ENCODE data around the gene HSPA9. TPM values are rescaled to one million over a fixed set of nuclear protein-coding genes. Genes with fewer than 3 reads are reported as not detected.

The HSPA9 gene
- total RNA-seq, 1 experiment from 2014 or later = 424 TPM

GRCh38 chr5:138569782-138570181, 5.4 kb downstream of the HSPA9 start:
- H3K36me3 ChIP-seq (ENCODE audit: control insufficient read depth, insufficient read depth, low read length) = peaks cover 60% of the 10 kb centered on the region
- H3K27me3 ChIP-seq (ENCODE audit: control insufficient read depth, insufficient read depth, low read length) = no peaks in the 10 kb centered on the region
- no peaks in the 10 kb centered on the region for H3K9me3 ChIP-seq (ENCODE audit: control insufficient read depth, insufficient read depth, low read depth, low read length)
- CTCF ChIA-PET = no interaction called here
- in situ Hi-C loops (cut with HindIII; ENCODE audit: low pct_unique_long_range_greater_than_20kb, low sequenced_read_pairs) = no loop called here
- no peak overlapping the region for H3K27ac ChIP-seq (ENCODE audit: low read length)
- no peak for ATAC-seq
- POLR2A ChIA-PET = interaction anchor here (0.7 kb wide), 3 partner anchors 45 to 613 kb away, joined by 4 to 6 read pairs (median 4); no protein-coding TSS in a partner anchor
- intact Hi-C loops (cut with micrococcal nuclease; ENCODE audit: unreplicated experiment) = no loop called here
- DNase-seq (ENCODE audit: low read depth, low spot score) = no peak
- no peak overlapping the region for H3K4me3 ChIP-seq (ENCODE audit: low read depth in 2 of 2, low read length in 2 of 2)
- no TSS peak for BruUV-seq (replicated peaks)
- TF ChIP-seq SIN3A (IDR thresholded peaks at IDR 0.05; ENCODE audit: borderline replicate concordance, insufficient read depth, low read depth, low read length) (no peak), POLR2AphosphoS5 (IDR thresholded peaks at IDR 0.05; ENCODE audit: low read depth, low read length) (no peak), TCF7L2 (IDR thresholded peaks at IDR 0.05; ENCODE audit: low read depth, low read length) (no peak), CTCF (IDR thresholded peaks at IDR 0.05) (no peak)
- TF ChIP-seq, protein P1, sequence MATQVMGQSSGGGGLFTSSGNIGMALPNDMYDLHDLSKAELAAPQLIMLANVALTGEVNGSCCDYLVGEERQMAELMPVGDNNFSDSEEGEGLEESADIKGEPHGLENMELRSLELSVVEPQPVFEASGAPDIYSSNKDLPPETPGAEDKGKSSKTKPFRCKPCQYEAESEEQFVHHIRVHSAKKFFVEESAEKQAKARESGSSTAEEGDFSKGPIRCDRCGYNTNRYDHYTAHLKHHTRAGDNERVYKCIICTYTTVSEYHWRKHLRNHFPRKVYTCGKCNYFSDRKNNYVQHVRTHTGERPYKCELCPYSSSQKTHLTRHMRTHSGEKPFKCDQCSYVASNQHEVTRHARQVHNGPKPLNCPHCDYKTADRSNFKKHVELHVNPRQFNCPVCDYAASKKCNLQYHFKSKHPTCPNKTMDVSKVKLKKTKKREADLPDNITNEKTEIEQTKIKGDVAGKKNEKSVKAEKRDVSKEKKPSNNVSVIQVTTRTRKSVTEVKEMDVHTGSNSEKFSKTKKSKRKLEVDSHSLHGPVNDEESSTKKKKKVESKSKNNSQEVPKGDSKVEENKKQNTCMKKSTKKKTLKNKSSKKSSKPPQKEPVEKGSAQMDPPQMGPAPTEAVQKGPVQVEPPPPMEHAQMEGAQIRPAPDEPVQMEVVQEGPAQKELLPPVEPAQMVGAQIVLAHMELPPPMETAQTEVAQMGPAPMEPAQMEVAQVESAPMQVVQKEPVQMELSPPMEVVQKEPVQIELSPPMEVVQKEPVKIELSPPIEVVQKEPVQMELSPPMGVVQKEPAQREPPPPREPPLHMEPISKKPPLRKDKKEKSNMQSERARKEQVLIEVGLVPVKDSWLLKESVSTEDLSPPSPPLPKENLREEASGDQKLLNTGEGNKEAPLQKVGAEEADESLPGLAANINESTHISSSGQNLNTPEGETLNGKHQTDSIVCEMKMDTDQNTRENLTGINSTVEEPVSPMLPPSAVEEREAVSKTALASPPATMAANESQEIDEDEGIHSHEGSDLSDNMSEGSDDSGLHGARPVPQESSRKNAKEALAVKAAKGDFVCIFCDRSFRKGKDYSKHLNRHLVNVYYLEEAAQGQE (IDR thresholded peaks at IDR 0.05; ENCODE audit: insufficient read depth in 1 of 2, low read depth in 2 of 2, low read length in 1 of 2) = no peak
- H3K4me1 ChIP-seq (ENCODE audit: control insufficient read depth, insufficient read depth, low read length) = peaks cover 10% of the 10 kb centered on the region; the same call in 1 of the 2 replicates

DNA sequence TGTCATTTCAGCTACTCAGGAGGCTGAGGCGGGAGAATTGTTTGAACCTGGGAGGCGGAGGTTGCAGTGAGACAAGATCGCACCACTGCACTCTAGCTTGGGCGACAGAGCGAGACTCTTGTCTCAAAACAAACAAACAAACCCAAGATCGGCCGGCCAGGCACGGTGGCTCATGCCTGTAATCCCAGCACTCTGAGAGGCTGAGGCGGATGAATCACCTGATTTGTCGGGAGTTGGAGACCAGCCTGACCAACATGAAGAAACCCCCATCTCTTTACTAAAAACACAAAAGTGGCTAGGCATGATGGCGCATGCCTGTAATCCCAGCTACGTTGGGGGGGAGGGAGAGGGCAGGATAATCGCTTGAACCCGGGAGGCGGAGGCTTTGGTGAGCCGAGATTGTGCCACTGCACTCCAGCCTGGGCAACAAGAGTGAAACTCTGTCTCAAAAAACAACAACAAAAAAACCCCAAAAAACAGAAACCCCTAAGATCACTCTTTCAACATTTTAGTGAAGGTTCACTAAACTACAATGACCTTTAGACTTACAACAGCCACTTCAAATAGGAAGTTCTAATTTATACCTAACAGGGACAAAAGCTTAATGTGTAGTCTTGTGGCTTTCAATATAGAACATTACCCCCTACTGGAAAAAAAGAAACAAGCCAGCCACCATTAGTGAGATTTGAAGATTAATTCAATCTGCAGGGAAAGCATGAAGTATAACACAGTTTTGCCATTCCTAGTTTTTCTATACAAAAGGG, 7.0 kb downstream of the HSPA9 start:
- BruUV-seq (replicated peaks) = no TSS peak
- no peak overlapping the region for H3K4me3 ChIP-seq (ENCODE audit: low read depth in 2 of 2, low read length in 2 of 2)
- no peaks in the 10 kb centered on the region for H3K9me3 ChIP-seq (ENCODE audit: control insufficient read depth, insufficient read depth, low read depth, low read length)
- no peak overlapping the region for H3K27ac ChIP-seq (ENCODE audit: low read length)
- CTCF ChIA-PET = no interaction called here
- in situ Hi-C loops (cut with HindIII; ENCODE audit: low pct_unique_long_range_greater_than_20kb, low sequenced_read_pairs) = no loop called here
- intact Hi-C loops (cut with micrococcal nuclease; ENCODE audit: unreplicated experiment) = no loop called here
- no peak for DNase-seq (ENCODE audit: low read depth, low spot score)
- TF ChIP-seq POLR2AphosphoS5 (IDR thresholded peaks at IDR 0.05; ENCODE audit: low read depth, low read length) (no peak), SIN3A (IDR thresholded peaks at IDR 0.05; ENCODE audit: borderline replicate concordance, insufficient read depth, low read depth, low read length) (no peak), TCF7L2 (IDR thresholded peaks at IDR 0.05; ENCODE audit: low read depth, low read length) (no peak), CTCF (IDR thresholded peaks at IDR 0.05) (no peak)
- TF ChIP-seq, protein P1 (IDR thresholded peaks at IDR 0.05; ENCODE audit: insufficient read depth in 1 of 2, low read depth in 2 of 2, low read length in 1 of 2) = no peak
- POLR2A ChIA-PET = no interaction called here
- peak; percentile 32; the same call in 1 of the 2 replicates for ATAC-seq
- H3K4me1 ChIP-seq (ENCODE audit: control insufficient read depth, insufficient read depth, low read length) = peaks cover 5% of the 10 kb centered on the region; the same call in 1 of the 2 replicates
- peaks cover 51% of the 10 kb centered on the region for H3K36me3 ChIP-seq (ENCODE audit: control insufficient read depth, insufficient read depth, low read length)
- no peaks in the 10 kb centered on the region for H3K27me3 ChIP-seq (ENCODE audit: control insufficient read depth, insufficient read depth, low read length)
